NCI-H2196 treated with DMSO at 0.1 percent for 48 hours (cell line): ENCODE data around the gene DIS3.
"Not testable (repeated sequence)": the region's sequence is repeated elsewhere in the genome, so short reads cannot be mapped to it uniquely, and the experiment has no call there.

Experiments used
- DNase-seq: peaks from one replicate; lab custom pipeline; 2025; ENCODE audit not compliant: unreplicated experiment; lab: John Stamatoyannopoulos, UW

Gene DIS3

GRCh38 chr13:72781451-72782439 is at the start of gene DIS3, which contains the start of gene PIBF1:
TSS of gene DIS3 (minus strand) at chr13:72781900. CDS start at chr13:72781832, 68 bp downstream.
TSS of gene PIBF1 (plus strand) at chr13:72782133. CDS start at chr13:72783470, 1,337 bp downstream.
- DNase-seq: peak; percentile 79

DNA sequence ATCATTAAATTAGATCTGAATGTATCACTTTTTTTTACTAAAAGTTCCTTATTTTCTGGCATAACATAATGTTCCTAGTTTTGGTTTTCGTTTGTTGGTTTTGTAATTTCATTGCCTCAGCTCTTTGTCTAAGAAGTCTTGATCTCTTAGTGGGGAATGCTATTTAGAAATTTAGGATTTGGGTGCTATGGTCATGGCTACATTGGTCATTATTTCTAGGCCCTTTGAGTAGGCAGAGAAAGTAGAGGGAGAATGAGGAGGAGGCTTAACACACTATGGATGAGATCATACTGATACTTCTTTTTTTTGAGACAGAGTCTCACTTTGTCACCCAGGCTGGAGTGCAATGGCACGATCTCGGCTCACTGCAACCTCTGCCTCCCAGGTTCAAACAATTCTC is 42.0 kb upstream of the DIS3 start:
- DNase-seq: no peak

GRCh38 chr13:72823081-72823480 is 41.4 kb upstream of the DIS3 start:
- DNase-seq: no peak

DNA sequence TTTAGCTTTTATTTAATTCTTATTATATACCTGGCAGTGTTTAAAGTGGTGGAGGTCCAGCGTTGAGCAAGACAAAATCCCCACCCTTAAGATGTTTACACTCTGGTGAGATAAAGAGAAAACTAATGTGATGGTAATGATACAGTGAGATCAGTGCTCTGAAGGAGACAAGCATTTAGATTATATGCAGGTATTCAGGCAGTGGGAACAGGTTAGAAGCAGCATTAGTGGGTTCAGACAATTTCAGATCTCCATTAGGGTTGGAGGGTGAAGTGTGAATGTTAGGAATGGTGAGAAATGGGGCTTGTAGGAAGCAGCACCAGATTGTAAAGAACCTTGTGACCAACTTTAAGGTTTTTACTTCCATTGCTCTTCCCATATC is 39.2 kb upstream of the DIS3 start:
- no peak for DNase-seq

GRCh38 chr13:72820156-72820897 is 38.6 kb upstream of the DIS3 start:
- DNase-seq: no peak

DNA sequence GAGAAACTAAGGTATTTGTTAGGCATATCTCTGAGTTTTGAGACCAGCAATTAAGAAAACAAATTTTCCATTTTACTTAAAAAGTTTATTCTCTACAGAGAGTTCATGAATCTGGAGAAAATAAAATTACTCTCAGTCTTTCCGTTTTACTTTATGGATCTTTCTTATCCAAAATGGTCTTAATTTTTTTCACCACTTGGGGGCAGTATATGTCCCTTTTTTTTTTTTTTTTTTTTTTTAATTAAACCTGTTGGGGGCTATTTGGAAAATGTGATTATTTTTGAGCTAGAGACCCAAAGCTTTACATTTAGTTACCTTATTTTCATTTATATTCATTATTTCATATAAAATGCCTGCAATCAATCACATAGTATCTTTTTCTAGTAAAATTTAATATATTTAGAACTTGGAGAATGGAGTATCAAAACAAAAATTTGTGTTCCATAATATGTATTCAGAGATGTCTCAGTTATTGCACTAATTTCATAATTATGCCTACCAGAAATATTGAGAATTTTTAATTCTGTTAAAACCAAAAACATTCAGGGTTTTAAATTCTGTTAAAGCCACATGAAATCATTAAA is 27.3 kb upstream of the DIS3 start:
- no peak for DNase-seq

DNA sequence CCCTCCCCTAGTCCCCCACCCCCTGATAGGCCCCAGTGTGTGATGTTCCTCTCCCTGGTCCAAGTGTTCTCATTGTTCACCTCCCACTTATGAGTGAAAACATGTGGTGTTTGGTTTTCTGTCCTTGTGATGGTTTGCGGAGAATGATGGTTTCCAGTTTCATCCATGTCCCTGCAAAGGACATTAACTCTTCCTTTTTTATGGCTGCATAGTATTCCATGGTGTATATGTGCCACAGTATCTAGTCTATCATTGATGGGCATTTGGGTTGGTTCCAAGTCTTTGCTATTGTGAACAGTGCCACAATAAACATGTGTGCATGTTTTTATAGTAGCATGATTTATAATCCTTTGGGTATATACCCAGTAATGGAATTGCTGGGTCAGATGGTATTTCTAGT is 24.8 kb upstream of the DIS3 start:
- DNase-seq: not testable (repeated sequence)

DNA sequence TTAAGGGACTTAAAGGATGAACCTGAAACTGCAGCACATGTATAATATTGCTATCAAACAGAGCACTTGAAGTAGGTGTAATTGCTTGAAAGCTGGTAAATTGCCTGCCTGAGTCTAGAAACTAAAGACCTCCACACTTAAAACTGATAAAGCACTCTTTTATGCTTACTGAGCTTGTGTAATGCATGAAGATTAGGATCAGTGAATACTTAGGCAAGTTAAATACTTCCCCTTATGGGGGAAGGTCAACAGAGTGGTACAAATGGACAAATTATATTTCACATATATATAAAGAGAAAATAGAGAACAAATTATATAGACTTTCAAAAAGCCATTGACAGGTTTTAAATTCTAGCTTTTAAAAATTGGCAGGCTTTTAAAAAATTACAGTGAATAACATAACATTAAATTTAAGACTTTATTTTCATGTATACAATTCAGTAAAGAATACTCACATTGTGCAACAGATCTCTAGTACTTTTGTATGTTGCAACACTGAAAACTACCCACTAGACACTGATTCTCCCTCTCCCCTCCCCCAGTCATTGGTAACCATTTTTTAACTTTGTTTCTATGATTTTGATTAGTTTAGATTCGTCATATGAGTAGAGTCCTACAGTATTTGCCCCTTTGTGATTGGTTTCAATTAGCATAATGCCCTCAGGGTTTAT is 24.1 kb upstream of the DIS3 start:
- DNase-seq: no peak

DNA sequence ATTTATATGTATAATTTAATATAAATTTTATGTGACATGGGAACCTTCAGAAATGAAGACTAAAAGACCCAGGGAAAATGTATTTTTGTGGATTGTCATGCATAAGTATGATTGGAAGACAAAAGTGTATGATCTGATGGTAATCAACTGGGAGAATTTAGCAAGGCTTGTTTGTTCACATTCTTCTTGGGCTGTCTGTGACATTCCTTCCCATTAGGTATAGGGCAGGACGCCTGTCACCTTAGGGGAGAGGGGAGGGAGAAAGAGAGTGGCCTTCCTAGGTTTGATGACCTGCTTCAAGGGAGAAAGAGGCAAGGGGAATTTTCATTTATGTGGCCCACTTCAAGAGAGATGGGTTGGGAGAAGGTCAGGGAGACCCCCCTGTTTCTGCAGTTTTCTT is 22.6 kb upstream of the DIS3 start:
- no peak for DNase-seq

DNA sequence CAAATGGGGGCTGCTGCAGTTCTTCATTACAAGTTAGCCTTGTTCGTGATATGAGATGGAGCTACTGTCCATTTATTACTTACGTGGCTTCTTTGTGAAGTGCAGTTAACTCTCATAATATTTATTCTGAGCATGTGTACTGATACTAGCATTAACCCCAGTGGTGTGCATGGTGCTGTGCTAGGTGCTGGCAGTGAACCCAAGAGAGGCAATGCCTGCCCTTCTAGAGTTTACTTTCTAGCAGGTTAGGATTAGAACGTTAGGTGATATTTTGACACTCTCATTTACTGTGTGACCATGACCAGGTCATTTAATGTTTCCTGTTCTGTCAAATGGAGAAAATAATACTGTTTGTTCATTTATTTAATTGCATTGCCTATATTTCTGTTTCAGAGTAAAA is 17.1 kb upstream of the DIS3 start:
- no peak for DNase-seq

DNA sequence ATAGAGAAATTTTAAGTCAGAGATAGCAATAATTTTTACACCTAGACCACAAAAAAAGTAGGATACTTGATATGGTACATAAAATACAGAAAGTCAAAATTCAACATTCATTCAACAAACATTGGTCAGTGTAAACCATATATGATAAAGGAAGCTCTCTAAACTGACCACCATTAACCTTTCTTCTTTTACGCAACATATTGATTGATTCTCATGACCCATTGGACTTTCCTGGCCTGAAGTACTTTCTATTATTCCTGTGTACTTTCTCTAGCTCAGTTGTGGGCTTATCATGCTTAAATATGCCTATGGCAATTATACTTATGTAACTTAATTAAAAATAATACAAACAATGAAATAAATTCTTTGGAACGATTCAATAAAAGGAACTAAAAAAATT is 10.9 kb upstream of the DIS3 start:
- DNase-seq: no peak

GRCh38 chr13:72788831-72789230 is 7.1 kb upstream of the DIS3 start:
- no peak for DNase-seq

- not testable (repeated sequence) for DNase-seq
These were observed 3.0 kb upstream of the DIS3 start for GRCh38 chr13:72784679-72785078.

DNA sequence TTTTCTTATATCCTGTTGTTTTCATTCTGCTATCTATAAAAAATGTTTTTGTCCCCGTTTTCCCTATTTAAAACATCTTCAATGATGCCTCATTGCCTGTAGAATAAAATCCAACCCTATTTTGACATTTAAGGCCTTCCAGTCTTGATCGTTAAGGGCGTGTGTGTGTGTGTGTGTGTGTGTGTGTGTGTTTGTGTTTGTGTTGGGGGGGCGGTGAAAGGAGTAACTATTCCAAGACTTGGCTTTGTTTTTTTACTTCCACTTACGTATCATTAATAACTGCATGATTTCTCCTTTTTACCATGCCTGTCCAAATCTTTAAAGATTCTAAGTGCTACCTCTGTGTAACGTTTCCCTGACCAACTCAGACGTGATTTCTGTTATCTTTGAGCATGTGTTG is 1.0 kb upstream of the DIS3 start:
- no peak for DNase-seq

- no peak for DNase-seq
These were observed 7.7 kb downstream of the DIS3 start for GRCh38 chr13:72774019-72774418.

DNA sequence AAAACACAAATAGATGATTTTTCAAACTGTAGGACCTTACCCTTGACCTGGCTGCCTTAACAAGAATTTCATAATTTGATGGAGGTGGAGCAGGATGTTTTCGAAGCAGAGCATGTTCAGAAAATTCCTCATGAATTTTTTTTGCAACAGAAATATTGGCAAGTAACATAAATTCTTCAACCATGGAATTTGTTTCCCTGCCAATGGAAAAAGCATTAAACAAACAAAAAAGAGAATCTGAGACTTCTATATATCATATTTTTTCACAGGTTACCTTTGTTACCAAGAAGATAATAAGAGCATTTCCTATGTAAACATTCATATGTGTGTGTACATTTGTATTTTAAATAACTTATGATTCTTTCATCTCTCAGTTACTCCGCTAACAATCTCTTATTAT is 18.3 kb downstream of the DIS3 start:
- no peak for DNase-seq

DNA sequence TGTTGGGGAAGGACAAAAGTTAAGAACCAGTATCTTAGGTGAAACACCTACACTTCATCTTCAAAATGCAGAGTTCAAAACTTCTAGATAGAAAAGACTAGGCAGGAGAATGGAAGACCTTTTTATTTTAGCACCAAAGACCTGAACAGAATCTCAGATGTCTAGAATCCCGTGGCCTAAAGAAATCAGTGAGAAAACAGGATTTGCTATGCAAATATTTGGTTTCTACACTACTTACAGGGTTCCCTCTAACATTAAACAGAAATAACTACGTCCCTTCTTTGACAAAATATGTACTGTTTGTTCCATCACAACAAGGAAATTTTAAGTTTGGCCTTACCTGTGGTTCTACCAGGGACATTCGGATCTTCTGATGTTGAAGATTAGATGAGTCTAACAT is 21.5 kb downstream of the DIS3 start:
- DNase-seq: no peak

DNA sequence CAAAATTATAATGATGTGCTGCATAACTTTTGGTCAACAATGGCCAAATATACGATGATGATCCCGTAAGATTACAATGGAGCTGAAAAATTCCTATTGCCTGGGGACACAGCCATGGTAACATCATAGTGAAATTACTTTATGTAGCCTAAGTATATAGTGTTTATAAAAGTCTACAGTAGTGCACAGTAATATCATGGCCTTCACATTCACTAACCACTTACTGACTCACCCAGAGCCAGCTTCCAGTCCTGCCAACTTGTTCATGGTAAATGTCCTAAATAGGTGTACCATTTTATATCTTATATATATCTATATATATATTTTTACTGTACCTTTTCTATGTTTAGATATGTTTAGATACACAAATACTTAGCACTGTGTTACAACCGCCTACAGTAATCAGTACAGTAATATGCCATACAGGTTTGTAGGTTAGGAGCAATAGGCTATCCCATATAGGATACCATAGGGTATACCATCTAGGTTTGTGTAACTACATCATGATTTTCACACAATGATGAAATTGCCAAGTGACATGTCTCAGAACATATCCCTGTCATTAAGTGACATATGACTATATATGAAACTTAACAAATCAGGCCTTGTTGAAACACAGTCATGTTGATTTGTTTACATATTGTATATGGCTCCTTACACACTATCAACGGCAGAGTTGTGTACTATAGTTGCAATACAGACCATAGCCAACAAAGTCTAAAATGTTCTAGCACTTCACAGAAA is 23.7 kb downstream of the DIS3 start:
- DNase-seq: no peak

- no peak for DNase-seq
These were observed 27.6 kb downstream of the DIS3 start for GRCh38 chr13:72754111-72754510.

DNA sequence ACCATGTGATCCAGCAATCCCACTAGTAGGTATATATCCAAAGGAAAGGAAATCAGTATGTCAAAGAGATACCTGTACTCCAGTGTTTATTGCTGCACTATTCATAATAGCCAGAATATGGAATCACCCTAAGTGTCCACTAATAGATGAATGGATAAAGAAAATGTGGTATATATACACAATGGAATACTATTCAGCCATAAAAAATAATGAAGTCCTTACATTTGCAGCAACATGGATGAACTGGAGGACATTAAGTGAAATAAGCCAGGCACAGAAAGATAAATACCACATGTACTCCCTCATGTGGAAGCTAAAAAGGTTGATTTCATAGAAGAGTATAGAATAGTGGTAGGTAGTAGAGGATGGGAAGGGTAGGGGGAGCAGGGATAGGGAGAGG is 30.5 kb downstream of the DIS3 start:
- DNase-seq: no peak
